NCI-H526 (cell line): Measurements from ENCODE around the gene AMZ1.

ENCODE experiments used
- DNase-seq, 2 experiments: peaks; one replicate each; lab custom pipeline; 2025; lab: John Stamatoyannopoulos, UW

The AMZ1 gene

DNA sequence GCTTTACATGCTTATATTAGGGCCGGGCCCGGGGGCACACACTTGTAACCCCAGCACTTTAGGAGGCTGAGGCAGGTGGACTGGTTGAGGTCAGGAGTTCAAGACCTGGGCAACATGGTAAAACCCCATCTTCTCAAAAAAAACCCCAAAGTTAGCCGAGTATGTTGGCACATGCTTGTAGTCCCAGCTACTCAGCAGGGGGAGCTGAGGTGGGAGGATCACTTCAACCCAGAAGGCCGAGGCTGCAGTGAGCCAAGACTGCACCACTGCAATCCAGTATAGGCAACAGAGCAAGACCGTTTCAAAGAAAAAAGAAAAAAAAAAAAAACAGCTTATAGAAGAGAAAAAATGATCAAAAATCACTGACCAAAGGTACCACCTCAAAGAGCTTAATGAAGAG lies 63.1 kb downstream of the AMZ1 start:
- DNase-seq: no peak

DNA sequence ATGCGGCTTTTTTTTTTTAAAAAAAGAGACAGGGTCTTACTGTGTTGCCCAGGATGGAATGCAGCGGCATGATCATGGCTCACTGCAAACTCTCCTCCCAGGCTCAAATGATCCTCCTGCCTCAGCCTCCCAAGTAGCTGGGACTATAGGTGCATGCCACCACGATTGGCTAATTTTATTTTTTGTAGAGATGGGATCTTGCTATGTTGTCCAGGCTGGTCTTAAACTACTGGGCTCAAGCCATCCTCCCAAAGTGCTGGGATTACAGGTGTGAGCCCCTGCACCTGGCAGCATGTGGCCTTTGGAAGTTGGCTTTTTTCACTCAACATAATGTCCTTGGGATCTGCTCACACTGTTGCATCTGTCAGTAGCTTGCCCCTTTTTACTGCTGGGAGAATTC lies 65.1 kb downstream of the AMZ1 start:
- no peak for DNase-seq

DNA sequence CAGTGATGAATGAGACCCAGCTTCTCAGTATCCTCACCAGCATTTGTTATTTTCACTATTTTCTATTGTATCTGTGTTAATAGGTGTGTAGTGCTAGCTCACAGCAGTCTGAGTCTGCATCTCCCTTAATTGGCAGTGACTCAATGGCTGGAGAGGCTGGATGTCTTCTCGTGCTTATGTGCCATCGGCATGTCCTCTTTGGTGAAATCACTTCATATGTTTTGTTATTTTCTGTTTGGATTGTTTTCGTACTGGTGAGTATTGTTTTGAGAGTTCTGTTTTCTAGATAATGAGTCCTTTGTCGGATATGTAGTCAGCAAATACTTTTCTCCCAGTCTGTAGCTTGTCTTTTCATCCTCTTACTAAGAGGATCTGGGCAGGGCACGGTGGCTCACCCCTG lies 66.1 kb downstream of the AMZ1 start:
- DNase-seq: no peak

DNA sequence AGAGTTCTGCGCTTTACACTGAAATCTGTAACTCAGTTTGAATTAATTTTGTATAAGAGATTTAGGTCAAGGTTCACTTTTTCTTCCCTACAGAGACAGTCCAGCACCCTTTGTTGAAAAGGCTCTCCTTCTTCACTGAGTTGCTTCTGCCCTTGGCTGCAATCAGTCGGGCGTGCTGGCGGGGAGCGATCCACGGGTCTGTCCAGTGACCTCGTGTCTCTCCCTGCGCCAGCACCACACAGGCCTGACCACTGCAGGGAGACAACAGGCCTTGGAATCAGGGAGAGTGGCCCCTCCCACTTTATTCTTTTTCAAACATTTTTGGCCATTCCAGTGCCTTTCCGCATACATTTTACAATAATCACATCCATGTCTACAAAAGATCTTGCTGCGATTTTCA lies 66.9 kb downstream of the AMZ1 start:
- DNase-seq: no peak

DNA sequence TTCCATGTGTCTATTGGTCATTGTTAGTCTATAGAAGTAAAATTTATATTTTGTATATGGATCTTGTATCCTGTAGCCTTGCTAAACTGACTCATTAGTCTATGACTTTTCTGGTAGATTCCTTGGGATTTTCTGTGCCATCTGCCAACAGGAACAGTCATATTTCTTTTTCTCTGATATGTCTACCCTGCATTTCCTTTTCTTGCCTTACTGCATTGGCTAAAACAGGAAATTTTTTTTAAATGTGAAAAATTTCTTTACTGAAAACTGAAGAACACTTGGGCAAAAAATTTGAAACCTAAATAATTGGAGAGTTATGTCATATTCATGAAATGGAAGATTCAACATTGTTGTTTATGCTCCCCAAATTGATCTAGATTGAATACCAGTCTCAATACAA lies 67.5 kb downstream of the AMZ1 start:
- DNase-seq: no peak

DNA sequence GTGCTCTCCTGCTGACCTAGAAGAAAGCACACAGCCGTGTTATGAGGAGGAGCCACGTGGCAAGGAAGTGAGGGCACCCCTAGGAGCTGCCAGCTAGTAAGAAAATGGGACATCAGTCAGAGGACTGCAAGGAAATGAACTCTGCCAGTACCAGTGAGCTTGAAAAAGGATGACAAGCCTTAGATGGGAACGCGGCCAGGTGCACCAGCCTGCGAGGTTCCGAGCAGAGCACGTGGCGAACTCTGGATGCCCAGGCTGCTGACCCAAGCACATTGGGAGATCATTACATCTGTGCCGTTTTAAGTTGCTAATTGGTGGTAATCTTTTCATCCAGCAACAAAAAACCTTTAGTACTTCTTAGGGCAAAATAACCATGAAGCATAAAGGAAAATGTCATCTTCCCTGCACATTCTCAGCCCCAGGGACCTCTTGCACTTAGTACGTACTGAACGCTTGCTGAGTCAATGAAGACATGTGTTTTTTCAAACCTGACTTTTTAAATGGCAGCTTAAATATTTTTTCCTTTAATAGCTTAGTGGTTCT lies 69.4 kb downstream of the AMZ1 start:
- DNase-seq: no peak

DNA sequence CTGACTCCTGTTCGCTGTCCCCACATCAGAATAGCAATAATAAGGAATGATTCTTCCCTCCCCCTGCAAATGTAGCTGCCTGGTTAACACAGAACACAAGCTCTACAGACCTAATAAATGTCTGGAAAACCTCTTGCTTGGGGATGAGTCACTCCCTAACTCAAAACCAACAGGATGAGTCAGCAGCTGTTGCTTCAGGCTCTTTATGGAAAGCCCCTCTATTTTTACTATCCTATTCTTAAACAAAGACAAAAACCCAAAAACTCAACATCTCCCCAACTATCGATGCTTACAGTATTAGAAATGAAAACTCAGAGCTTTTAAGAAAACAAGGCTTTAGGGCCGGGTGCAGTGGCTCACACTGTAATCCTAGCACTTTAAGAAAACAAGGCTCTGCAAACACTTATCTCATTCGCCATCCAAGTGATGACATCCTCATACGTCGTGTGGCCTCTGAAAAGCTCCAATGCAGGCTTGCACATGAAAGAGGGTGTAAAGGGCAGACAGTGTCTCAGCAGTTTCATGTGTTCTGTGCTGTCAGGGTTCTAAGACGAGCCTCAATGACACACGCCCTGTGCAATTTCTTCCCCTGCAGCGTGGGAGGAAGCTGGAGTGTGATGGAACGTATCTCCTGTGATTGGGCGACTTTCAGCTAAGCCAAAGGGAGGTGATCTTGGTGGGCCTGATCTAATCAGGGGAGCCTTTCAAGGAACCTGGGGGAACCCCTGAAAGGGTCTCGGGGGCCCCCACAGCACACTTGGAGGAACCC lies 70.1 kb downstream of the AMZ1 start:
- no peak for DNase-seq

DNA sequence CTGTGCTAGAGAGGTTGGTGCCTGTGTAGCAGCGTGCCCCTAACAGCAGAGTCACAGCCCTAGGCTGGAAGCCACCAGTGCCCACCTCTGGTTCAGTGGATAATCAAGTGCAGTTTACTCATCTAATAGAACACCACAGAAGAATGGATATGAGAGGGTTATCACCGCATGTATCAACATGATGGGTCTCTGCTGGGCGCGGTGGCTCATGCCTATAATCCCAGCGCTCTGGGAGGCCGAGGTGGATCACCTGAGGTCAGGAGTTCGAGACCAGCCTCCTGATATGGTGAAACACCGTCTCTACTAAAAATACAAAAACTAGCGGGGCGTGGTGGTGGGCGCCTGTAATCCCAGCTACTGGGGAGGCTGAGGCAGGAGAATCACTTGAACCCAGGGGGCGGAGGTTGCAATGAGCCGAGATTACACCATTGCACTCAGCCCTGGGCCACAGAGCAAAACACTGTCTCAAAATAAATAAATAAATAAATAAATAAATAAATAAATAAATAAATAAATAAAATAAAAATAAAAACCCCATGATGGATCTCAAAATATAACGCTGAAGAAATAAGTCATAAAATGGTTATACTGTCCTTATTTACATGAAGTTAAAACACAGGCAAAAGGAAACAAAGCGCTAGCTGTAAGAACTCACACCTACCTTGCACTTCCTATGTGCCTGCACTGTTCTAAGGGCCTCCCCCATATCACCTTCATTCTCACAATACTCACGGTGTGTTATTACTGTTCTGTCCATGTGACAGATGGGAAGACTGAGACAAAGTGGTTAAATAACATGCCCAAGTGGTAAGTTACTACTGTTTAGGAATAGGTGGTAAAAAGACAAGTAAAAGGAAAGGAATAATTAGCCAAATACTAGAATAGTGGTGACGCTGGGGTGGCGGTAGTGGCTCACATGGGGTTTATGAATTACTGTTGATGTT lies 70.9 kb downstream of the AMZ1 start:
- DNase-seq: no peak

DNA sequence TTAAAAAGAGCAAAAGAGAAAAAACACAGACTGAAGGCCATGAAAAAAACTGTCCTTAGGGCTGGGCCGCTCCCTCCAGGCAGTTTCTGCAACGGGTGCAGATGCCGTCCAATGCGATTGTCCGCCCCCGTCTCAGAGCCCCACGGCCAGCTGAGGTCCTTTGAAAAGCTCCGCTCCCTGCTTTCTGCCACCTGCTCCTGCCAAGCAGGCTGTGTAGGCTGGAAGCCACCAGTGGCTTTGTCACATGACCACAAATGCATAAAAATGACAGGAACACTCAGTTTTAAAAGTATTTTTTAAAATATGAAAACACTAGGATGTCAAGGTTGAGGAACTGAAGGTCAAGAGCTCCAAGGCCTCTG lies 71.7 kb downstream of the AMZ1 start:
- no peak for DNase-seq

DNA sequence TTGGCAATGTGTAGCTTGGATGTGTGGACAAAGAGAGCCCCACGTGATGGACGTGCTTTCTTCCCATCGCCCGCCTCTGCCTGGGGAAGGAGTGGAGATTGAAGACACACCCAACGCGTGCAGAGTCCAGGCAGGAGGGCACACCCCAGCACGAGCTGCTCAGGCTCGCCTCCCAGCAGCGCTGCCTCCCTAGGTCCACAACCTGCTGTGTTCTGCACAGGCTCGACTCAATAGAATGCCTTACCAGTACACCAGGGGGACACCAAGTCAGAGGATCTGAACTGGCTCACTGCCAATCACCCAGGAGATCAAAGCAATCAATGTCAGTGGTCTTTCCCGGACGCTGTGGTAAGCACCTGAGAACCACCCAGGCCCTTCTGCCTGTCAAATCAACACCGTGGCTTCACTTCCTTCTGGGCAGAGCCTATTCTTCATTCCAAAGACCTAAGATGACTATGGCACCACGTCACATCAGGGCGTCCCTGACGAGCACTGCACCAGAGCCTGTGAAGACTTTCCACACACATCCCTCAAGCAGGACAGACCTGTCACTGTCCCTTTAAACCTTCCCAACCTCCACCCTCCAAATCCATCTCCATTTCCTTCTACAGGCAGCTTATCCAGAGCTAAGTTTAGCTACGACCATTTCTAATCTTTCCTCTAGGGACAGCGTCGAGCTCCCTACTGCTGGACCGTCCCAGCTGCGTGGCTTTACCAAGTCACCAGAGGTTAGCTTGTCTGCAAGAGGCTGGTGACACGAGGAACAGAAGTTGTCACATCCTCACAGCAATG lies 72.3 kb downstream of the AMZ1 start:
- DNase-seq: peak in 1 of 2 experiments; percentile 36

DNA sequence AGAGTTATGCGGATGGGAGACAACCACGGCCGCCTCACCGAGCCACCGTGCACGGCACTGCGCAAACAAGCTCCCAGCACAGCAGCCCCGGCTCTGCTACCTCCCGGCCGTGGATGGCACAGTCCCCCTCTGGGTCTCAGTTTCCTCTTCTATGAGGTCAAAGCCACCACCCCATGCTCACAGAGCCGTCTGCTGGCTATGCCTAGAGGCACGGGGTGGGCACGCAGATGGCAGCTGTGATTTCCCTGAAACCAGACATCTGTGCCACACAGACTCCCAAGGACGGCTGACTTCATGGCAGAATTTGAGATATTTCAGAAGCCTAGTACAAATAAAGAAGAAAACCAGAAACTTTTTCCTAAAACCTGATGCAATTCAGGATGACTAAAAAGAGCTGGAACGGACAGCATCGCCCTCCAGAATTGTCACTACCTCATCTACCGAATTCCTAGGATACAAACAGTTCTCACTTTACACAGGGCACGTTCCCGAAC lies 73.2 kb downstream of the AMZ1 start:
- DNase-seq: no peak

DNA sequence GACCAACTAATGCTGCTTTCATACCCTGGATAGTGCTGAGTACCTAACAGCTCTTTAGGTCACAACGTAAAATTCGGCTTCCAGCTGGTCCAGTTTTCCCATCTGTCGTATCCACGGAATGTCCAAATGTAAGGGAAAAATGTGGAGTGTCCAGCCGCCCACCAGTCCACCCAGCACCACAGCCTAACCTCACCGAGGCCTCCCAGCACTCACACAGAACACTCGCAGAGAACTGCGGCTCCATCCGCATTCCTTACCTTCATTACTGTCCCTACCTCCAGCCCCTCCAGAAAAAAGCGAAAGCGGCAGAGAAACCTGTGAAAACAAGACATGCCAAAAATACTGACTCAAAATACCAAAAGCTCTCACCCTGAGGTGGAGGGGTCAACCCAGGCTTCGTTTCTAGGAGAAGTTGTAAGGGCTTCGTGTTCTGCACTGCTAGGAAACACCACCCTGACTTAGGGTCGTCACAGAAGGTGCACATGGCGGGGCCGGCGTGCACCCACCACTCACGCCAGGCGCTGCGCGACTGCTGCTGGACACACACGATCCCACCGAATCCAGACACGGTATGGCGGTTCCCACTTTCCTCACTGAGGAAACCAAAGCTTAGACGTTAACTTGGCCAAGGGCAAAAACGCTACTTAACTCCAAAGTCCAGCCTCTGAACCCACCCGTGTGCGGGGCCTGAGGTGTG lies 73.9 kb downstream of the AMZ1 start:
- DNase-seq: no peak

DNA sequence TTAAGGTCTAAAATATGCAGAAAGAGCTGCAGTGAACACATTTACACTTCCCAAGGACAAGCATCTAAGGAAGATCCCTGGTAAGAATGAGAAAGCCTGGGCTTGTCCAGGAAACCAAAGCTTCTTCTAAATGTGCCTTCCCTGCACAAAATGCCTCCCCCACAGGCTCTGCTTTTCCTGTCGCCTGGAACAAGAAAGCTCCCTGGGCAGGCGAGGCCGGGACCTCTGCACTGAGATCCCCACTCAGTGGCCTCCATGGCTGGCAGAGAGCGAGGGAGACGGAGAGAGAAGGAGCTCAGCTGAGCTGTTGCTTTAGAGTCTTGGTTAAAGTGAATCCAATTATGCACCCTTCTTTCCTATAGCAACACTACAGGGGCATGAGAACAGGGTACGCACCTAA lies 75.6 kb downstream of the AMZ1 start:
- DNase-seq: no peak

DNA sequence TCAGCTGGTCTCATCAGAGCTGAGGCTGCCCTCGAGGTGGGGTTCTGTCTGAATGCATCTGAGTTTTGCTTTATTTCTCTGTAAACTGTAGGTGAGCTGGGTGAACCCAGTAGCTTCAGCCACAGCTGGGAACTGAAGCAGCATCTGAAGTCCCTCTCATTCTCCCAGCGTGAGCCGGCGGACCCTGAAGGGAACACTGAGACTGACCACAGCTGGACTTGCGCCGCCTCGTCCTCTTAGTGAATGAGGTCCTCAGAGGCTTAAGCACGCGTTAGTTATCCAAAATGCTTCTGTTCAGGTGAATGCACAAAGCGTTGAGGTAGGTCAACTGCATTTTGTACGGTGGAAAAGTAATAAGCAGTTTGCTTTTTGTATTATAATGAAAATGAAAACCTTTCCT lies 76.6 kb downstream of the AMZ1 start:
- DNase-seq: no peak
